Measurements from ENCODE around the gene RIC3.

RIC3 gene

GRCh38 chr11:8106679-8107078 lies 62.1 kb downstream of the RIC3 start:
- Histone ChIP-seq H2AFZ (ENCODE audit: low read length) (no peak overlapping the region), H4K20me1 (ENCODE audit: insufficient read depth, low read length) (no peaks in the 10 kb centered on the region), H3K9me2 (ENCODE audit: low read depth, low read length) (no peaks in the 10 kb centered on the region), H3K27me3 (ENCODE audit: insufficient read depth, low read length) (peaks cover 7% of the 10 kb centered on the region; the same call in 1 of the 2 replicates), H3K4me3 (ENCODE audit: low read depth, low read length, poor library complexity, severe bottlenecking) (no peak overlapping the region), H3K4me2 (ENCODE audit: low read length) (no peak overlapping the region), H3K4me1 (ENCODE audit: insufficient read depth, low read length, severe bottlenecking) (no peaks in the 10 kb centered on the region), H3K9me3 (ENCODE audit: low read length) (no peaks in the 10 kb centered on the region), H3K9ac (ENCODE audit: low read length) (no peak overlapping the region), H3K27ac (ENCODE audit: low read depth, low read length, poor library complexity, severe bottlenecking) (no peak overlapping the region), H3F3A (ENCODE audit: insufficient read depth, low read length) (no peaks in the 10 kb centered on the region), H3K79me2 (ENCODE audit: insufficient read depth, low read length) (no peaks in the 10 kb centered on the region), H3K36me3 (ENCODE audit: insufficient read depth, low read length) (no peaks in the 10 kb centered on the region)
- TF ChIP-seq EZH2 (IDR thresholded peaks at IDR 0.05; ENCODE audit: borderline replicate concordance, low read length), result no peak
- TF ChIP-seq CTCF (IDR thresholded peaks at IDR 0.05; ENCODE audit: low read length), result no peak

GRCh38 chr11:8105666-8106065 lies 63.2 kb downstream of the RIC3 start:
- no peaks in the 10 kb centered on the region for H3K9me2 ChIP-seq (ENCODE audit: low read depth, low read length)
- H3K27me3 ChIP-seq (ENCODE audit: insufficient read depth, low read length), result peaks cover 7% of the 10 kb centered on the region; the same call in 1 of the 2 replicates

GRCh38 chr11:8105133-8105532 lies 63.7 kb downstream of the RIC3 start:
- no peak overlapping the region for H3K4me2 ChIP-seq (ENCODE audit: low read length)
- H3K27ac ChIP-seq (ENCODE audit: low read depth, low read length, poor library complexity, severe bottlenecking), result no peak overlapping the region
- H3K27me3 ChIP-seq (ENCODE audit: insufficient read depth, low read length), result peaks cover 7% of the 10 kb centered on the region; the same call in 1 of the 2 replicates
- no peaks in the 10 kb centered on the region for H4K20me1 ChIP-seq (ENCODE audit: insufficient read depth, low read length)
- no peak overlapping the region for H3K9ac ChIP-seq (ENCODE audit: low read length)
- H2AFZ ChIP-seq (ENCODE audit: low read length), result no peak overlapping the region
- TF ChIP-seq EZH2 (IDR thresholded peaks at IDR 0.05; ENCODE audit: borderline replicate concordance, low read length) (no peak), CTCF (IDR thresholded peaks at IDR 0.05; ENCODE audit: low read length) (no peak)
- H3K79me2 ChIP-seq (ENCODE audit: insufficient read depth, low read length), result no peaks in the 10 kb centered on the region
- H3K4me1 ChIP-seq (ENCODE audit: insufficient read depth, low read length, severe bottlenecking), result no peaks in the 10 kb centered on the region
- no peaks in the 10 kb centered on the region for H3K9me2 ChIP-seq (ENCODE audit: low read depth, low read length)
- no peak overlapping the region for H3K4me3 ChIP-seq (ENCODE audit: low read depth, low read length, poor library complexity, severe bottlenecking)
- no peaks in the 10 kb centered on the region for H3K9me3 ChIP-seq (ENCODE audit: low read length)
- no peaks in the 10 kb centered on the region for H3F3A ChIP-seq (ENCODE audit: insufficient read depth, low read length)
- H3K36me3 ChIP-seq (ENCODE audit: insufficient read depth, low read length), result no peaks in the 10 kb centered on the region

More at GRCh38 chr11:8105666-8106065, 63.2 kb downstream of the RIC3 start:
- no peaks in the 10 kb centered on the region for H3K36me3 ChIP-seq (ENCODE audit: insufficient read depth, low read length)
- no peak overlapping the region for H3K27ac ChIP-seq (ENCODE audit: low read depth, low read length, poor library complexity, severe bottlenecking)
- no peak for TF ChIP-seq CTCF (IDR thresholded peaks at IDR 0.05; ENCODE audit: low read length)
- TF ChIP-seq EZH2 (IDR thresholded peaks at IDR 0.05; ENCODE audit: borderline replicate concordance, low read length), result no peak
- no peaks in the 10 kb centered on the region for H3F3A ChIP-seq (ENCODE audit: insufficient read depth, low read length)
- H4K20me1 ChIP-seq (ENCODE audit: insufficient read depth, low read length), result no peaks in the 10 kb centered on the region
- H3K4me1 ChIP-seq (ENCODE audit: insufficient read depth, low read length, severe bottlenecking), result no peaks in the 10 kb centered on the region
- no peak overlapping the region for H3K4me3 ChIP-seq (ENCODE audit: low read depth, low read length, poor library complexity, severe bottlenecking)
- H3K9me3 ChIP-seq (ENCODE audit: low read length), result no peaks in the 10 kb centered on the region
- no peak overlapping the region for H3K4me2 ChIP-seq (ENCODE audit: low read length)
- H3K79me2 ChIP-seq (ENCODE audit: insufficient read depth, low read length), result no peaks in the 10 kb centered on the region
- no peak overlapping the region for H3K9ac ChIP-seq (ENCODE audit: low read length)
- no peak overlapping the region for H2AFZ ChIP-seq (ENCODE audit: low read length)

All from OCI-LY1 (cell line).